Measurements from ENCODE around the gene RHOF. TPM values are rescaled to one million over a fixed set of nuclear protein-coding genes. Genes with fewer than 3 reads are reported as not detected.
A peak's percentile ranks its signal among the peaks of the same experiment; 100 is the strongest.

RHOF gene
- total and polyA plus RNA-seq, 2 of the 8 experiments (the other 6 are each of a cell fraction or from before 2014, with no cell fraction given), result 23.8 to 31.9 TPM

- Histone ChIP-seq H2AFZ (ENCODE audit: low read length) (no peak overlapping the region), H4K5ac (ENCODE audit: insufficient read length, low read depth, low read length) (peak overlapping the region; percentile 41), H2BK20ac (ENCODE audit: low read length) (no peak overlapping the region), H3K56ac (replicated peaks; ENCODE audit: insufficient read length, low read depth, low read length) (peak overlapping the region; percentile 52), H2BK5ac (ENCODE audit: low read depth, low read length) (peak overlapping the region; percentile 12), H3K4me3 (ENCODE audit: extremely low read depth in 1 of 4, insufficient read depth in 2 of 4, low read depth in 3 of 4, low read length in 4 of 4) (peak overlapping the region; percentile 70 to 88 (median 81)), H3K4me2 (ENCODE audit: insufficient read depth in 1 of 2, low read depth in 2 of 2, low read length in 2 of 2) (peak overlapping the region; percentile 83 to 92), H4K8ac (ENCODE audit: extremely low read depth, insufficient read depth, low read length) (no peak overlapping the region), H3K27ac (ENCODE audit: low read depth, low read length) (no peak overlapping the region; the same call in 1 of the 2 replicates), H2BK15ac (ENCODE audit: low read length) (peak overlapping the region; percentile 18; the same call in 1 of the 2 replicates), H3K4me1 (replicated peaks in 1 of 4; ENCODE audit: control insufficient read depth in 3 of 4, insufficient read depth in 4 of 4, low read length in 3 of 4) (peaks cover 11 to 32% (median 19%) of the 10 kb centered on the region in 4 experiments), H4K20me1 (replicated peaks in 1 of 2; ENCODE audit: control insufficient read depth in 1 of 2, insufficient read depth in 2 of 2, low read length in 2 of 2) (peaks cover 6 to 13% of the 10 kb centered on the region in 2 experiments), H3K14ac (ENCODE audit: insufficient read length) (no peak overlapping the region), H2BK12ac (ENCODE audit: low read depth, low read length) (no peak overlapping the region; the same call in 1 of the 2 replicates), H3K4ac (replicated peaks; ENCODE audit: insufficient read length, low read depth, low read length) (no peak overlapping the region), H2BK120ac (replicated peaks; ENCODE audit: low read depth, low read length) (no peak overlapping the region), H3K79me2 (ENCODE audit: control insufficient read depth in 1 of 2, insufficient read depth in 2 of 2, low read length in 2 of 2) (peaks cover 0 to 38% of the 10 kb centered on the region in 2 experiments; a peak in 2 of 4 replicates), H3K23ac (ENCODE audit: insufficient read length) (no peak overlapping the region), H3K18ac (ENCODE audit: extremely low read depth, low read length) (no peak overlapping the region; the same call in 1 of the 2 replicates), H3K36me3 (ENCODE audit: control insufficient read depth in 2 of 4, insufficient read depth in 4 of 4, low read length in 3 of 4) (peaks cover 0 to 16% (median 3%) of the 10 kb centered on the region in 4 experiments; a peak in 4 of 8 replicates), H3K27me3 (replicated peaks in 1 of 4; ENCODE audit: control insufficient read depth in 3 of 4, extremely low read depth in 1 of 4, insufficient read depth in 3 of 4, low read length in 3 of 4) (no peaks in the 10 kb centered on the region), H3K9me3 (ENCODE audit: insufficient read depth in 2 of 2, low read depth in 1 of 2, low read length in 1 of 2) (no peaks in the 10 kb centered on the region), H3K23me2 (ENCODE audit: low read depth, low read length) (peaks cover 23% of the 10 kb centered on the region; the same call in 1 of the 2 replicates), H2AK5ac (ENCODE audit: low read depth, low read length) (no peak overlapping the region; the same call in 1 of the 2 replicates), H3K79me1 (ENCODE audit: low read depth, low read length) (0 out of 2 replicates have a peak, but pooled peaks cover 6% of the 10 kb centered on the region), H4K91ac (replicated peaks; ENCODE audit: insufficient read length, low read length) (no peak overlapping the region), H3K9ac (replicated peaks in 1 of 4; ENCODE audit: extremely low read depth in 1 of 4, low read depth in 3 of 4, low read length in 3 of 4) (peak overlapping the region in 3 of 4 experiments; percentile 22 to 99 (median 98); a peak in 5 of 7 replicates)
- FAIRE-seq (no peak), DNase-seq (ENCODE audit: low read depth in 1 of 2, low spot score in 2 of 2) (no peak)
- CTCF ChIA-PET (ENCODE audit: partially characterized antibody), result interaction anchor here (0.7 to 18.2 kb wide), 8 partner anchors 9 to 1749 kb away, joined by 3 to 363 read pairs (median 112); partner anchors contain the start of genes PSMD9 and SETD1B
- POLR2A ChIA-PET (ENCODE audit: partially characterized antibody), result interaction anchor here (0.6 to 34.9 kb wide), 14 partner anchors 1 to 257 kb away, joined by 3 to 958 read pairs (median 4); partner anchors contain the start of genes PSMD9, RHOF and SETD1B
- WGBS, 2 experiments (ENCODE audit: extremely low coverage in 1 of 2, insufficient coverage in 1 of 2, insufficient read length in 1 of 2, insufficient replicate concordance in 2 of 2, low coverage in 1 of 2, low lambda C conversion rate in 2 of 2, missing lambda C conversion rate in 1 of 2), result 29% methylated on average over 23 of the region's 30 CpGs; no CpG with 5 or more reads in 1 of the 2 experiments
- TF ChIP-seq TCF12 (IDR thresholded peaks at IDR 0.05; ENCODE audit: low read depth, low read length) (no peak), KDM1A (IDR thresholded peaks at IDR 0.05; ENCODE audit: borderline replicate concordance, low read length) (no peak), CEBPB (IDR thresholded peaks at IDR 0.05; ENCODE audit: low read depth, low read length) (0 out of 2 replicates have a peak, but pooled peaks have one; percentile 25), POLR2A (IDR thresholded peaks at IDR 0.05; ENCODE audit: control extremely low read depth in 1 of 2, low read depth in 2 of 2, low read length in 2 of 2) (0 out of 3 replicates have a peak, but pooled peaks of 1 of the 2 experiments have one; percentile 4), SIN3A (conservative IDR thresholded peaks at IDR 0.05 in 1 of 2, IDR thresholded peaks at IDR 0.05 in 1 of 2; ENCODE audit: low read depth in 1 of 2, low read length in 2 of 2) (peak in 1 of 2 experiments; percentile 29; a peak in 1 of 4 replicates)
Measured at GRCh38 chr12:121799156-121799841, 5.8 kb upstream of the RHOF start.
